ENCODE results near the gene SEC61A2. TPM values are rescaled to one million over a fixed set of nuclear protein-coding genes. Genes with fewer than 3 reads are reported as not detected.

Gene SEC61A2
- total and polyA plus RNA-seq, 7 donors = 0.69 to 11.1 (median 7.5) TPM

- no peak for DNase-seq
- no peaks in the 10 kb centered on the region for H3K27me3 ChIP-seq
- no peak overlapping the region for H3K4me3 ChIP-seq
- TF ChIP-seq POLR2AphosphoS5 (IDR thresholded peaks at IDR 0.05) = no peak
- TF ChIP-seq EP300 (IDR thresholded peaks at IDR 0.05) = no peak
- TF ChIP-seq POLR2A (IDR thresholded peaks at IDR 0.05) = no peak
- TF ChIP-seq, protein P1, sequence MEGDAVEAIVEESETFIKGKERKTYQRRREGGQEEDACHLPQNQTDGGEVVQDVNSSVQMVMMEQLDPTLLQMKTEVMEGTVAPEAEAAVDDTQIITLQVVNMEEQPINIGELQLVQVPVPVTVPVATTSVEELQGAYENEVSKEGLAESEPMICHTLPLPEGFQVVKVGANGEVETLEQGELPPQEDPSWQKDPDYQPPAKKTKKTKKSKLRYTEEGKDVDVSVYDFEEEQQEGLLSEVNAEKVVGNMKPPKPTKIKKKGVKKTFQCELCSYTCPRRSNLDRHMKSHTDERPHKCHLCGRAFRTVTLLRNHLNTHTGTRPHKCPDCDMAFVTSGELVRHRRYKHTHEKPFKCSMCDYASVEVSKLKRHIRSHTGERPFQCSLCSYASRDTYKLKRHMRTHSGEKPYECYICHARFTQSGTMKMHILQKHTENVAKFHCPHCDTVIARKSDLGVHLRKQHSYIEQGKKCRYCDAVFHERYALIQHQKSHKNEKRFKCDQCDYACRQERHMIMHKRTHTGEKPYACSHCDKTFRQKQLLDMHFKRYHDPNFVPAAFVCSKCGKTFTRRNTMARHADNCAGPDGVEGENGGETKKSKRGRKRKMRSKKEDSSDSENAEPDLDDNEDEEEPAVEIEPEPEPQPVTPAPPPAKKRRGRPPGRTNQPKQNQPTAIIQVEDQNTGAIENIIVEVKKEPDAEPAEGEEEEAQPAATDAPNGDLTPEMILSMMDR (IDR thresholded peaks at IDR 0.05) = no peak
- WGBS, 2 donors = 83 to 87% methylated on average over 3 of the region's 3 CpGs
- intact Hi-C loops (cut with DNase I) = loop anchor here (10.0 kb wide), 1 partner anchor 151 kb away; no protein-coding TSS in a partner anchor
- peaks cover 0 to 73% (median 22%) of the 10 kb centered on the region in 4 donors for H3K36me3 ChIP-seq
- H3K9me3 ChIP-seq = no peaks in the 10 kb centered on the region
- no peak overlapping the region for H3K27ac ChIP-seq
- H3K4me1 ChIP-seq = peaks cover 0 to 6% (median 4%) of the 10 kb centered on the region in 4 donors
Measured at GRCh38 chr10:12135631-12136030, 6.2 kb downstream of the SEC61A2 start.

- intact Hi-C loops (cut with DNase I) = no loop called here
- Histone ChIP-seq H3K4me3 (no peak overlapping the region), H3K36me3 (peaks cover 11 to 94% (median 36%) of the 10 kb centered on the region in 4 donors), H3K9me3 (no peaks in the 10 kb centered on the region), H3K27me3 (no peaks in the 10 kb centered on the region), H3K4me1 (no peaks in the 10 kb centered on the region), H3K27ac (no peak overlapping the region)
- TF ChIP-seq POLR2A (IDR thresholded peaks at IDR 0.05) (no peak), EP300 (IDR thresholded peaks at IDR 0.05) (no peak), POLR2AphosphoS5 (IDR thresholded peaks at IDR 0.05) (no peak)
- TF ChIP-seq, protein P1 (IDR thresholded peaks at IDR 0.05) = no peak
- DNase-seq = no peak
- WGBS, 2 donors = 96 to 97% methylated on average over 1 of the region's 1 CpG
Measured at GRCh38 chr10:12140038-12140437, 10.6 kb downstream of the SEC61A2 start.

- H3K36me3 ChIP-seq = peaks cover 14 to 71% (median 17%) of the 10 kb centered on the region in 4 donors
- WGBS, 2 donors = 94% methylated on average over 3 of the region's 3 CpGs
- no peak for TF ChIP-seq POLR2A (IDR thresholded peaks at IDR 0.05)
- no peak for TF ChIP-seq POLR2AphosphoS5 (IDR thresholded peaks at IDR 0.05)
- TF ChIP-seq, protein P1 (IDR thresholded peaks at IDR 0.05) = no peak
- TF ChIP-seq EP300 (IDR thresholded peaks at IDR 0.05) = no peak
Measured at GRCh38 chr10:12144538-12144937, 15.1 kb downstream of the SEC61A2 start.

DNA sequence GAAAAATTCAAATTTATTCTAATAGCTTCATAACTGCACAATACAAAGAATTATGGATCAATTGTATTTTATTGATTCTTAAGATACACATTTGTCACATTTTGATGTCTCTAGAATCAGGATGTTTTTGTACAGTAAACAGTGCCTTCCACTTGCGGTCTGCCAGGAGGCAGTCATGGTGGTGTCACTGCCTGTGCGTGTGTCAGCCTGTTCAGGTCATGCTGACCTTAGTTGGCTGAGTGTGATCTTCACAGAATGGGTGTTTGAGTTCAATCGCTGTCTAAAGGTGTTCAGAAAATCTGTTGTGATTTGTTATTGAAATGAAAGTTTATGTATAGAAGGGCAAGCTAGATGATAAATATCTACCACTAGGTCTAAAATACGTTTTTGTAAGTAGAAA is 20.7 kb downstream of the SEC61A2 start:
- H3K4me1 ChIP-seq = no peaks in the 10 kb centered on the region
- H3K4me3 ChIP-seq = no peak overlapping the region
- no peak for DNase-seq
- intact Hi-C loops (cut with DNase I) = no loop called here
- H3K27ac ChIP-seq = no peak overlapping the region
- TF ChIP-seq POLR2A (IDR thresholded peaks at IDR 0.05) (no peak), EP300 (IDR thresholded peaks at IDR 0.05) (no peak), POLR2AphosphoS5 (IDR thresholded peaks at IDR 0.05) (no peak)
- TF ChIP-seq, protein P1 (IDR thresholded peaks at IDR 0.05) = no peak
- H3K27me3 ChIP-seq = no peaks in the 10 kb centered on the region
- H3K36me3 ChIP-seq = peaks cover 0 to 56% (median 7%) of the 10 kb centered on the region in 4 donors
- 76 to 80% methylated on average over 4 of the region's 4 CpGs for WGBS, 2 donors
- no peaks in the 10 kb centered on the region for H3K9me3 ChIP-seq

More at GRCh38 chr10:12144538-12144937, 15.1 kb downstream of the SEC61A2 start:
- Histone ChIP-seq H3K9me3 (no peaks in the 10 kb centered on the region), H3K4me3 (no peak overlapping the region), H3K4me1 (no peaks in the 10 kb centered on the region), H3K27me3 (no peaks in the 10 kb centered on the region), H3K27ac (no peak overlapping the region)
- DNase-seq = no peak
- intact Hi-C loops (cut with DNase I) = no loop called here

DNA sequence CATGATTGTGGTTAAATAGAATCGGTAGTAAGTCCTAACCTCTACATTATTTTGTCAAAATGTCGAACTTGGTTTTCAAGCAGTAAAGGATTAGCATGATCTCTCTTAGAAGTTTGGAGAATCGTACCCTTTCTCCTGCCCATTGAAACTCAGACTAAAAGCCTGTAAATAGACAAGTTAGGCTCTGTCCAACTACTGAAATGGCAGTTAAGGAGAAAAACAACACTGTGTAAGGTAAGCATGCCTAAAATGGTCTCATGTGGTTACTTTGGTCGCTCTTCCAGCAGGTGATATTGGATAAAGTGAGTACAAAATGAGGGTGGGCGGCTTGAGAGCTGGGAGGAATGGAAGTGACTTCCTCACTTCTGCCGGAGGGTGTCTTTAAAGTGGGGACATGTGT is 25.0 kb downstream of the SEC61A2 start:
- TF ChIP-seq, protein P1 (IDR thresholded peaks at IDR 0.05) = no peak
- TF ChIP-seq POLR2A (IDR thresholded peaks at IDR 0.05) (no peak), EP300 (IDR thresholded peaks at IDR 0.05) (no peak), POLR2AphosphoS5 (IDR thresholded peaks at IDR 0.05) (no peak)
- 93 to 98% methylated on average over 6 of the region's 6 CpGs for WGBS, 2 donors
- Histone ChIP-seq H3K9me3 (no peaks in the 10 kb centered on the region), H3K4me3 (no peak overlapping the region), H3K4me1 (no peaks in the 10 kb centered on the region), H3K27me3 (no peaks in the 10 kb centered on the region), H3K27ac (no peak overlapping the region), H3K36me3 (peaks cover 0 to 70% (median 21%) of the 10 kb centered on the region in 4 donors)
- no peak for DNase-seq
- intact Hi-C loops (cut with DNase I) = no loop called here

Measured in sigmoid colon (tissue), 7 donors.